D341Med (cell line): ENCODE data around the gene PLA2G10.
"Not testable (repeated sequence)": the region's sequence is repeated elsewhere in the genome, so short reads cannot be mapped to it uniquely, and the experiment has no call there.

ENCODE experiments used
- DNase-seq: peaks from one replicate; pipeline ENCODE4 v3.0.0; 2012; ENCODE audit warnings: low spot score

PLA2G10 gene

GRCh38 chr16:14694129-14694528 lies at the start of gene PLA2G10:
Gene PLA2G10, minus strand, starts transcription at chr16:14694308. Its CDS starts 79 bp downstream, at chr16:14694229.
- not testable (repeated sequence) for DNase-seq

- DNase-seq, result not testable (repeated sequence)
These were observed 48.4 kb upstream of the PLA2G10 start, which contains the start of gene NPIPA2 for GRCh38 chr16:14742273-14743128. Gene NPIPA2, plus strand, starts transcription at chr16:14742533. Its CDS starts 5,533 bp downstream, at chr16:14748066.

- DNase-seq, result not testable (repeated sequence)
These were observed 47.7 kb upstream of the PLA2G10 start for GRCh38 chr16:14741794-14742193.

GRCh38 chr16:14740832-14741385 lies 46.8 kb upstream of the PLA2G10 start:
- not testable (repeated sequence) for DNase-seq

GRCh38 chr16:14733233-14733632 lies 39.1 kb upstream of the PLA2G10 start:
- not testable (repeated sequence) for DNase-seq

GRCh38 chr16:14703156-14704011 lies 9.3 kb upstream of the PLA2G10 start, which contains the start of gene NPIPA3:
Gene NPIPA3, plus strand, starts transcription at chr16:14703411. Its CDS starts 5,533 bp downstream, at chr16:14708944.
- not testable (repeated sequence) for DNase-seq

- not testable (repeated sequence) for DNase-seq
These were observed 8.6 kb upstream of the PLA2G10 start for GRCh38 chr16:14702672-14703071.

- DNase-seq, result not testable (repeated sequence)
These were observed 7.8 kb upstream of the PLA2G10 start for GRCh38 chr16:14701859-14702258.

- DNase-seq, result not testable (repeated sequence)
These were observed 8.0 kb downstream of the PLA2G10 start for GRCh38 chr16:14685870-14686793.

GRCh38 chr16:14682121-14682520 lies 12.0 kb downstream of the PLA2G10 start:
- DNase-seq, result no peak

GRCh38 chr16:14681115-14681514 lies 13.0 kb downstream of the PLA2G10 start:
- no peak for DNase-seq

GRCh38 chr16:14680396-14680795 lies 13.7 kb downstream of the PLA2G10 start:
- not testable (repeated sequence) for DNase-seq

- DNase-seq, result no peak
These were observed 15.2 kb downstream of the PLA2G10 start for GRCh38 chr16:14678748-14679497.

- DNase-seq, result no peak
These were observed 16.5 kb downstream of the PLA2G10 start for GRCh38 chr16:14677627-14678026.

- DNase-seq, result no peak
These were observed 17.5 kb downstream of the PLA2G10 start for GRCh38 chr16:14676633-14677032.

GRCh38 chr16:14672403-14672971 lies 21.6 kb downstream of the PLA2G10 start:
- DNase-seq, result no peak

GRCh38 chr16:14669776-14670175 lies 24.3 kb downstream of the PLA2G10 start:
- DNase-seq, result no peak

GRCh38 chr16:14668556-14669223 lies 25.4 kb downstream of the PLA2G10 start:
- no peak for DNase-seq
